ENCODE data around the gene TSPAN11. TPM values are rescaled to one million over a fixed set of nuclear protein-coding genes. Genes with fewer than 3 reads are reported as not detected.

TSPAN11 gene
- total RNA-seq, 4 donors from 2014 or later = 10.7 to 30.6 (median 18.3) TPM

GRCh38 chr12:30985814-30986452, 59.4 kb downstream of the TSPAN11 start:
- H3K27ac ChIP-seq = no peak overlapping the region
- DNase-seq (ENCODE audit: low spot score in 2 of 2) = peak in 1 of 2 donors; percentile 33
- WGBS, 2 donors = 43 to 47% methylated on average over 6 to 7 of the region's 7 CpGs

GRCh38 chr12:30988086-30988485, 61.5 kb downstream of the TSPAN11 start:
- Histone ChIP-seq H3K27ac (no peak overlapping the region), H3K27me3 (no peaks in the 10 kb centered on the region), H3K36me3 (no peaks in the 10 kb centered on the region), H3K9me3 (no peaks in the 10 kb centered on the region), H3K4me1 (peaks cover 0 to 11% (median 0%) of the 10 kb centered on the region in 4 donors), H3K4me3 (no peak overlapping the region)
- 91% methylated on average over 9 of the region's 9 CpGs for WGBS, 2 donors
- DNase-seq (ENCODE audit: low spot score in 2 of 2) = no peak
- no peak for TF ChIP-seq POLR2A (IDR thresholded peaks at IDR 0.05)
- no peak for TF ChIP-seq CTCF (IDR thresholded peaks at IDR 0.05)

More at GRCh38 chr12:30985814-30986452, 59.4 kb downstream of the TSPAN11 start:
- no peak for TF ChIP-seq POLR2A (IDR thresholded peaks at IDR 0.05)
- TF ChIP-seq CTCF (IDR thresholded peaks at IDR 0.05) = peak; percentile 42 to 80 (median 67)
- Histone ChIP-seq H3K4me1 (peaks cover 0 to 7% (median 0%) of the 10 kb centered on the region in 4 donors), H3K9me3 (no peaks in the 10 kb centered on the region), H3K36me3 (no peaks in the 10 kb centered on the region), H3K27me3 (no peaks in the 10 kb centered on the region), H3K4me3 (no peak overlapping the region)

GRCh38 chr12:30988646-30989286, 62.2 kb downstream of the TSPAN11 start:
- TF ChIP-seq POLR2A (IDR thresholded peaks at IDR 0.05) = no peak
- TF ChIP-seq CTCF (IDR thresholded peaks at IDR 0.05) = no peak
- no peak for TF ChIP-seq EP300 (IDR thresholded peaks at IDR 0.05)
- H3K27me3 ChIP-seq = no peaks in the 10 kb centered on the region
- whole genome bisulfite sequencing, 2 donors = 69 to 73% methylated on average over 8 to 9 of the region's 9 CpGs
- H3K36me3 ChIP-seq = no peaks in the 10 kb centered on the region
- peak overlapping the region in 1 of 4 donors; percentile 35 for H3K27ac ChIP-seq
- H3K4me3 ChIP-seq = no peak overlapping the region
- H3K9me3 ChIP-seq = no peaks in the 10 kb centered on the region
- peaks cover 0 to 13% (median 0%) of the 10 kb centered on the region in 4 donors for H3K4me1 ChIP-seq
- DNase-seq (ENCODE audit: low spot score in 2 of 2) = no peak

GRCh38 chr12:30989754-30990153, 63.2 kb downstream of the TSPAN11 start:
- no peak for DNase-seq (ENCODE audit: low spot score in 2 of 2)
- peaks cover 0 to 16% (median 0%) of the 10 kb centered on the region in 4 donors for H3K4me1 ChIP-seq
- H3K27me3 ChIP-seq = no peaks in the 10 kb centered on the region
- no peak overlapping the region for H3K27ac ChIP-seq
- no peak for TF ChIP-seq POLR2A (IDR thresholded peaks at IDR 0.05)
- TF ChIP-seq CTCF (IDR thresholded peaks at IDR 0.05) = peak in 2 of 5 experiments; percentile 9 to 32
- H3K36me3 ChIP-seq = no peaks in the 10 kb centered on the region
- 55 to 75% methylated on average over 2 to 5 of the region's 6 CpGs for WGBS, 2 donors
- H3K9me3 ChIP-seq = no peaks in the 10 kb centered on the region
- no peak overlapping the region for H3K4me3 ChIP-seq

- H3K4me3 ChIP-seq = no peak overlapping the region
- H3K9me3 ChIP-seq = no peaks in the 10 kb centered on the region
- no peak for DNase-seq (ENCODE audit: low spot score in 2 of 2)
- 81 to 85% methylated on average over 9 to 10 of the region's 10 CpGs for WGBS, 2 donors
- no peak for TF ChIP-seq EP300 (IDR thresholded peaks at IDR 0.05)
- TF ChIP-seq CTCF (IDR thresholded peaks at IDR 0.05) = no peak
- TF ChIP-seq POLR2A (IDR thresholded peaks at IDR 0.05) = no peak
- no peak overlapping the region for H3K27ac ChIP-seq
- H3K4me1 ChIP-seq = peaks cover 0 to 16% (median 0%) of the 10 kb centered on the region in 4 donors
- H3K27me3 ChIP-seq = no peaks in the 10 kb centered on the region
- no peaks in the 10 kb centered on the region for H3K36me3 ChIP-seq
Measured at GRCh38 chr12:30990316-30990715, 63.8 kb downstream of the TSPAN11 start.
